Measurements from ENCODE around the gene PTF1A. TPM values are rescaled to one million over a fixed set of nuclear protein-coding genes. Genes with fewer than 3 reads are reported as not detected.

The PTF1A gene
- polyA plus RNA-seq, 1 of the 3 experiments (the other 2 are of a cell fraction): not detected

- no peak for TF ChIP-seq TAF1 (IDR thresholded peaks at IDR 0.05; ENCODE audit: borderline replicate concordance, low read depth, low read length)
- no peak for TF ChIP-seq RXRA (IDR thresholded peaks at IDR 0.05; ENCODE audit: borderline replicate concordance, low read depth)
- no peak for TF ChIP-seq YY1 (IDR thresholded peaks at IDR 0.05; ENCODE audit: low read depth)
Observed at GRCh38 chr10:23174074-23174976, 17.8 kb upstream of the PTF1A start (continued).

GRCh38 chr10:23174977-23175512 lies 17.1 kb upstream of the PTF1A start:
- no peaks in the 10 kb centered on the region for H3F3A ChIP-seq (replicated peaks; ENCODE audit: insufficient read depth)
- H3K36me3 ChIP-seq (replicated peaks in 1 of 2; ENCODE audit: control insufficient read depth in 1 of 2, insufficient read depth in 2 of 2, low read length in 1 of 2): no peaks in the 10 kb centered on the region
- DNase-seq: no peak
- no peaks in the 10 kb centered on the region for H3K4me1 ChIP-seq (ENCODE audit: control insufficient read depth in 1 of 2, insufficient read depth in 2 of 2, low read depth in 1 of 2, low read length in 1 of 2)
- no peak overlapping the region for H3K9ac ChIP-seq
- TF ChIP-seq EZH2phosphoT487 (IDR thresholded peaks at IDR 0.05; ENCODE audit: borderline replicate concordance, low read depth) (no peak), USF2 (IDR thresholded peaks at IDR 0.05; ENCODE audit: borderline replicate concordance, low read depth, low read length) (no peak), MXI1 (IDR thresholded peaks at IDR 0.05; ENCODE audit: low read depth, low read length) (no peak), SIN3A (IDR thresholded peaks at IDR 0.05; ENCODE audit: borderline replicate concordance, low read depth, low read length) (no peak), GABPA (IDR thresholded peaks at IDR 0.05; ENCODE audit: low read depth) (no peak), IRF3 (IDR thresholded peaks at IDR 0.05; ENCODE audit: low read depth, low read length) (no peak), MAX (IDR thresholded peaks at IDR 0.05; ENCODE audit: low read depth) (no peak), TAF1 (IDR thresholded peaks at IDR 0.05; ENCODE audit: borderline replicate concordance, low read depth, low read length) (no peak), YY1 (IDR thresholded peaks at IDR 0.05; ENCODE audit: low read depth) (no peak), JUND (IDR thresholded peaks at IDR 0.05) (no peak)
- H3K27me3 ChIP-seq (ENCODE audit: insufficient read depth): peaks cover 31% of the 10 kb centered on the region; the same call in 1 of the 2 replicates
- no peak overlapping the region for H3K4me3 ChIP-seq (ENCODE audit: low read depth in 2 of 2, low read length in 1 of 2)
- H3K9me2 ChIP-seq: no peaks in the 10 kb centered on the region
- CTCF ChIA-PET: interaction anchor here (0.9 kb wide), 1 partner anchor 17 kb away, joined by 6 read pairs; no protein-coding TSS in a partner anchor
- H3K9me3 ChIP-seq: no peaks in the 10 kb centered on the region
- H3K4me2 ChIP-seq: no peak overlapping the region
- no peaks in the 10 kb centered on the region for H3K79me2 ChIP-seq (ENCODE audit: insufficient read depth)
- H2AFZ ChIP-seq (ENCODE audit: low read depth): no peak overlapping the region
- POLR2A ChIA-PET: no interaction called here
- 71% methylated on average over 9 of the region's 14 CpGs for WGBS (ENCODE audit: low lambda C conversion rate)
- H3K27ac ChIP-seq (ENCODE audit: low read depth in 2 of 2, low read length in 1 of 2): no peak overlapping the region
- H4K20me1 ChIP-seq (ENCODE audit: insufficient read depth): no peaks in the 10 kb centered on the region
